Breast epithelium (tissue), 3 donors: ENCODE data around the gene DGKE.

Source experiments
- CTCF ChIP-seq, 3 donors: fragments of 450-650 bp; IDR thresholded peaks; one replicate each; pipeline ENCODE4 v1.5.1; 2016 to 2017; ENCODE audit warnings: antibody characterized with exemption in 3 of 3, mild to moderate bottlenecking in 3 of 3, moderate library complexity in 3 of 3
- POLR2A ChIP-seq: fragments of 450-650 bp; IDR thresholded peaks from one replicate; pipeline ENCODE4 v1.6.1; 2016; ENCODE audit warnings: antibody characterized with exemption, mild to moderate bottlenecking, moderate library complexity
- POLR2AphosphoS5 ChIP-seq, 3 donors: sonication (generic); formaldehyde crosslinking; IDR thresholded peaks; one replicate each; pipeline ENCODE4 v1.6.1; 2017; ENCODE audit warnings: antibody characterized with exemption in 3 of 3

GRCh38 chr17:56817066-56817465 lies 16.9 kb upstream of the DGKE start:
- TF ChIP-seq CTCF (IDR thresholded peaks at IDR 0.05) = no peak
- TF ChIP-seq POLR2A = no peak
- no peak for TF ChIP-seq POLR2AphosphoS5 (IDR thresholded peaks at IDR 0.05)
